Thyroid gland (tissue), 4 donors: ENCODE results near the gene SCARF2.

Experiments
- CTCF ChIP-seq, 6 experiments: fragments of 200-600 bp in 3 of 6; fragments of 450-650 bp in 3 of 6; sonication (generic) in 3 of 6; IDR thresholded peaks; one replicate each; pipeline ENCODE4 v1.5.1; 2016 to 2019; ENCODE audit warnings: antibody characterized with exemption in 6 of 6, mild to moderate bottlenecking in 2 of 6, inconsistent platforms in 1 of 6, moderate library complexity in 1 of 6
- POLR2A ChIP-seq, 2 donors: fragments of 450-650 bp; IDR thresholded peaks; one replicate each; pipeline ENCODE4 v1.6.1; 2017; ENCODE audit warnings: antibody characterized with exemption in 2 of 2, mild to moderate bottlenecking in 2 of 2, moderate library complexity in 1 of 2

DNA sequence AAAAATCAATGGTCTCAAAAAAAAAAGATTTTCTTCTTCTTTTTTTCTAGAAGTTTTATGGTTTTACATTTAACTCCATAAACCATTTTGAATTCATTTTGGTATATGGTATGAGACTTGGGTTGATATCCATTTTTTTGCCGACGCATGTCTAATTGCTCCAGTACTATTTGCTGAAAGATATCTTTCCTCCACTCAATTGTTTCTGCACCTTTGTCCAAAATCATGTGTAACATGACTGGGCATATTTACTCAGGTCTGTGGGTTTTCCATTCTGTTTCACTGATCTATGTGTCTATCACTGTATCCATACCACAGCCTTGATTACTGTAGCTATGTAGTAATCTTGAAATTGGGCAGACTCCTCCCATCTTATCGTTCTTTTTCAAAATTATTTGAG, 15.6 kb upstream of the SCARF2 start:
- TF ChIP-seq CTCF (IDR thresholded peaks at IDR 0.05): no peak
- no peak for TF ChIP-seq POLR2A (IDR thresholded peaks at IDR 0.05)
